Anterior cingulate cortex (tissue), 58 donors: ENCODE results near the gene FNDC8.
A peak's percentile ranks its signal among the peaks of the same experiment; 100 is the strongest.
"Not testable (repeated sequence)": the region's sequence is repeated elsewhere in the genome, so short reads cannot be mapped to it uniquely, and the experiment has no call there.

ENCODE experiments used
- DNase-seq, 58 donors: peaks; one replicate each; lab custom pipeline; 2025; lab: John Stamatoyannopoulos, UW

FNDC8 gene

GRCh38 chr17:35167046-35167445 is 45.6 kb downstream of the FNDC8 start:
- DNase-seq = peak in 15 of 58 donors; percentile 2 to 64 (median 24)

- no peak for DNase-seq
These were observed 46.3 kb downstream of the FNDC8 start for GRCh38 chr17:35167666-35168065.

GRCh38 chr17:35169835-35170363 is 48.5 kb downstream of the FNDC8 start:
- DNase-seq = no peak

- no peak for DNase-seq
These were observed 49.8 kb downstream of the FNDC8 start for GRCh38 chr17:35170968-35171771.

- no peak for DNase-seq
These were observed 50.4 kb downstream of the FNDC8 start for GRCh38 chr17:35171834-35172233.

GRCh38 chr17:35172321-35172720 is 50.9 kb downstream of the FNDC8 start:
- DNase-seq = not testable (repeated sequence)

GRCh38 chr17:35174835-35175334 is 53.5 kb downstream of the FNDC8 start:
- DNase-seq = no peak

- DNase-seq = no peak
These were observed 54.4 kb downstream of the FNDC8 start for GRCh38 chr17:35175638-35176415.

- no peak for DNase-seq
These were observed 55.5 kb downstream of the FNDC8 start for GRCh38 chr17:35176897-35177296.

- DNase-seq = not testable (repeated sequence)
These were observed 58.0 kb downstream of the FNDC8 start for GRCh38 chr17:35179379-35179778.
